GM18873 (cell line): ENCODE data around the gene NAA80.
"Not testable (repeated sequence)": the region's sequence is repeated elsewhere in the genome, so short reads cannot be mapped to it uniquely, and the experiment has no call there.

Experiments used
- ATAC-seq: cut with Tn5 transposase; IDR thresholded peaks from one replicate; pipeline ENCODE4 v1.9.1; 2021; ENCODE audit warnings: mild to moderate bottlenecking, moderate library complexity, moderate number of reproducible peaks; ENCODE audit not compliant: unreplicated experiment, low FRiP score

Gene NAA80

DNA sequence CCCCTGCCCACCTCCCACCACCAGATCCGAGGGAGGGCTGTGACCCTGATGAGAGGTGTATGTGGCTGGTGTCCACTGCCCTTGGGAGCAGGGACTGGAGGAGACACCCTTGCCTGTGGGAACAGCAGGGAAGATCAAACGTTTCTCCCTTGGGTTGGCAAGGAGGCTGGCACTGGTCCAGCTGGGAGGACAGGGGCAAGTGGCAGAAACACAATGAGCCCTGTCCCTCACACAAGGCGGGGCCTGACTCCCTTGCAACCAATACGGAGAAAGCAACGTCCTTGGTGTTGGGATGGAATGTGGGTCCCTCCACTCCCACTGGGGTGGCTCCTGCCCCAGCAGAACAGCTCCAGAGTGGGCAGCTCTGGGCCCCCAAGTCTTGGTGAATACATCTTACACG is 18.1 kb upstream of the NAA80 start:
- no peak for ATAC-seq

- no peak for ATAC-seq
These were observed 17.5 kb upstream of the NAA80 start for GRCh38 chr3:50316657-50317242.

- no peak for ATAC-seq
These were observed 15.6 kb upstream of the NAA80 start for GRCh38 chr3:50314816-50315215.

GRCh38 chr3:50314342-50314741 is 15.1 kb upstream of the NAA80 start:
- no peak for ATAC-seq

GRCh38 chr3:50312041-50312440 is 12.8 kb upstream of the NAA80 start:
- not testable (repeated sequence) for ATAC-seq

GRCh38 chr3:50304601-50305000 is 5.4 kb upstream of the NAA80 start:
- no peak for ATAC-seq

GRCh38 chr3:50303013-50303815 is 4.0 kb upstream of the NAA80 start, which contains the start of gene HYAL1:
HYAL1 (minus strand) TSS chr3:50303574; CDS start chr3:50302956, 618 bp downstream.
- ATAC-seq = no peak

DNA sequence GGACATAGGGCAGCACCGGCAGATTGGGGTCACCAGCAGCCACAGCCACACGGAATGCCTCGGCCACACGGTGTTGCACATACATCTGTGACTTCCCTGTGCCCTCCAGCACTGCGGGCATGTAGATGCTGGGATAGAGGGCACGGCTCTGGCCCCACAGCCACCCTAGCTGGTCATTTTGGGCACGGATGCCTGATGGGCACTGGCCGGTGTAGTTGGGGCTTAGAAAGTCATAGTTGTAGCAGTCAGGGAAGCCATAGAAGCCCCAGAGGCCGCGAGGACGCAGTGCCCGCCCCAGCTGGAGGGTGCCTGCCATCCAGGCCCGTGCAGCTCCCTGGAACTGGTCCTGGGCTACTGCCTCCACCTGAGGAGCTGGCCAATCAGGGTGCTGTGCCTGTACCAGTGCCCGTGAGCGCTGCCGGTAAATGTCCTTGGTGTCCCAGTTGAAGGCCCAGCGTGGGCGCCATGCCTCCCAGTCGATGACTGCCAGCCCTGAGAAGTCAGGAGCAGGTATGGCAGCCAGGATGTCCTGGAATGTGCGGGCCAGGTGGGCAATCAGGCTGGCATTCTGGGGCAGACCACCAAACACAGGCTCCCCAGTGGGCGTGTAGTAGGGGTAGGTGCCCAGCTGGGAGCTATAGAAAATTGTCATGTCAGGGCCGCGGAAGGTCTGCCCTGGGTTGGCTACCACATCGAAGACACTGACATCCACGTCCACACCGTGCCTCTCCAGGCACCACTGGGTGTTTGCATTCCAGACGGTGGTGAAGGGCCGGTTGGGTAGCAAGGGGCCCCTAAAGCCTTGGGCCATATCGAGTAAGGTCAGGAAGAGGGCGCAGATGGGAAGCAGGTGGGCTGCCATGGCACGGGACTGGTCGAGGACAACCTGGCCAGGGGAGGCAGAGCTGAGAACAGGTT is 3.1 kb upstream of the NAA80 start:
- ATAC-seq = no peak

DNA sequence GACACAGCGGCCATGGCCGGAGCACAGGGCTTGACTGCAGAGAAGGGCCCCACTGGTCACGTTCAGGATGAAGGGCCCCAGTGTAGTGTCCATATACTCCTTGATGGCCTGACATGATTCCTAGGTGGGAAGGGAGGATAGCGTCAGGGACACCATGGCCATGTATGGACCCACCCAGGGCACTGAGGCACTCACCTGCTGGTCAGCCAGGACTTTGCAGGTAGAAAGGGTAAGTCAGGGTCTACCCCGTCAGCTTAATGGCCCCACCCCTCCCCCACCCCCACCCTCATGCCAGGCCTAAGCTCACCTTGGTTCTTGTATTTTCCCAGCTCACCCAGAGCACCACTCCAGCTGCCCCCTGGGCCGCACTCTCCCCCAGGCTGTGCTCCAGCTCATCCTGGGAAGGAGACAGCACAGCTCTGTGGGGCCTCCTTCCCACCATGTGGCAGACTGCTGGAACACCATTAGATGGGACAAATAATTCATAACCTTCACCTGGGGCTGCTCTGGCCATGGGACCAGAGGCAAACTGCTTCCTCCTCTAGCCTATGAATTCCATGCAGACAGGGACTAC is 1.6 kb upstream of the NAA80 start:
- ATAC-seq = no peak

DNA sequence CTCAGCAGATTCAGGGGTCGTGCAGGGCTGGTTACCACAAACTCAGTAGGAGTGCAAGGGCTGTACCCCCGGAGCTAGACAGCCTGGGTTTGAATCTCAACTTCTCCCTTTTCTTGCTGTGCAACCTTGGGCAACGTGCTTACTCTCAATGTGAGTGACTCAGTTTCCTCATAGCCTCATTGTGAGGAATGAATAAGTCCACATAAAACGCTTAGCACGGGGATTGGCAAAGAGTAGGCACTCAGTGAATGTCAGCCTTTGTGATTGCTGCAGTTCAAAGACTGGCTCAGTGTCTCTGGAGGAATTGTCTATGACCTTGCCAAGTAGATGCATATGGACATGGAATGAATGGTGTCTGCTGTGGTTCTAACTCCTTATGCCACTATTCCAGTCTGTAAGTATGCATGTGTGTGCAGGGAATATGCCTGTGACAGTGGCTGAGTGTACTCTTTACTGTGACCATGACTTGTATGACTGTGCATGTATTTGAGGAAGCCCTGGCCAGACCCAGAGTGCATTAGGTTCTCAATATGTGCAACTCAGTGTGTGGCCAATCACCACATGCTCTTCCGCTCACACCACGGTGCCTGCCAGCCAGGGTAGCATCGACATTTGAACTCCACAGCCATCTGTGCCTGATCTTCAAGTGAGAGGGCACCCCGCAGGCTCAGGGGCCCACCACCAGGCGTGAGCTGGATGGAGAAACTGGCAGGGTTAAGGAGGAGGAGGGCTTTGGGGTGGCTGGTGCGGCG is 900 bp upstream of the NAA80 start:
- ATAC-seq = no peak

GRCh38 chr3:50299638-50299928 is 378 bp upstream of the NAA80 start:
- ATAC-seq = no peak

DNA sequence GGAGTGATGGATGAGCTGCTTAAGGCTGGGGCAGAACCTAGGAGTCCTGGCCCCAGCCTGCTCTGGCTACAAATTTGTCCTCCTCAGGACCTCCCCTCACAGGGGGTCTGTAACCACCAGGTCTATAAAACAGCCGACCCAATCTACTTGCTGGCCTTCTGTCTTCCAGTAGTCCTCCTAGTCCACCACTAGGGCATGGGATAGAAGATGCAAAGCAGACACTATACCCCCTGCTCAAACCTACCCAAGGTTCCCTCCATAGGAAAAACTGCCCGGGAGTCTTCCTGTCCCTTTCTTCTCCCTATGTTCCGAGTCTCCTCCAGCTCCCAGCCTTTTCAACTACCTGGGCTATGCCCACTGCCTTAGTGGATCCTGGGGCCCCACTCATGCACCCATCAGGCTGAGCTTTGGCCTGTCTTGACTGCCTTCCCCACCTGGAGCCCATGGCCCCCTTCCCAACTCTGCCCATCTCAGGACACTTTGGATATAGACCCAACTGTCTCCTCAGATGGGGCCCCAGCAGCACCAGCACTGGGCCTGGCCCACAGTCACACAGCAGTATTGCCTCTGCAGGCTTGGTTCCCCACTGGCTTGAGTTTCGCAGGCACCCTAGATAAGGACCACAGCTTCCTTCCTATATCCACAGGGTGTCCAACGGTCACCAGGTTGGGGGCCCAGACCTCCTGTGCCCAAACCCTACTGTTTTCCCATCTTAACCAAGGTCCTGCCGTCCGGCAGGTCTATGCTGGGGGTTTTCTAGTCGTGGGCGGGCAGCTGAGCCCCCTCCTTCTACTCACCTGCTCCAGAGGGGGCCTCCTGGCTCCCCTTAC is 1.1 kb downstream of the NAA80 start:
- ATAC-seq = no peak

DNA sequence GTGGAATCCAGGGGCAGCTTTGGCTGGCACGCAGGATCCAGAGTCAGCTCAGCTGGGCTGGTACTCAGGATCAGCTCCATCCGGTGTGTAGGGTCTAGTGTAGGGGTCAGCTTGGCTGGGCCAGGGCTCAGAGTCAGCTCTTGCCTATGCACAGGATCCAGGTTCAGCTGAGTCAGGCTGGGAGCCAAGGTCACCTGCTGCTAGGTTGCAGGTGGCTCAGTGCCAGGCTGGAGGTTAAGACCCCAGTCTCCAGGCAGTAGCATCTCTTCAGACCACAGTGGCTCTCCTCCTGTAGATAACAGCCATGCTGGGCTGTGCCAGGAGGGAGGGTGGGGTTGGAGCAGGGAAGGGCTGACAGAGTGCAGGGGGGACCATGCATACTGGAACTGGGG is 1.8 kb downstream of the NAA80 start:
- ATAC-seq = no peak

DNA sequence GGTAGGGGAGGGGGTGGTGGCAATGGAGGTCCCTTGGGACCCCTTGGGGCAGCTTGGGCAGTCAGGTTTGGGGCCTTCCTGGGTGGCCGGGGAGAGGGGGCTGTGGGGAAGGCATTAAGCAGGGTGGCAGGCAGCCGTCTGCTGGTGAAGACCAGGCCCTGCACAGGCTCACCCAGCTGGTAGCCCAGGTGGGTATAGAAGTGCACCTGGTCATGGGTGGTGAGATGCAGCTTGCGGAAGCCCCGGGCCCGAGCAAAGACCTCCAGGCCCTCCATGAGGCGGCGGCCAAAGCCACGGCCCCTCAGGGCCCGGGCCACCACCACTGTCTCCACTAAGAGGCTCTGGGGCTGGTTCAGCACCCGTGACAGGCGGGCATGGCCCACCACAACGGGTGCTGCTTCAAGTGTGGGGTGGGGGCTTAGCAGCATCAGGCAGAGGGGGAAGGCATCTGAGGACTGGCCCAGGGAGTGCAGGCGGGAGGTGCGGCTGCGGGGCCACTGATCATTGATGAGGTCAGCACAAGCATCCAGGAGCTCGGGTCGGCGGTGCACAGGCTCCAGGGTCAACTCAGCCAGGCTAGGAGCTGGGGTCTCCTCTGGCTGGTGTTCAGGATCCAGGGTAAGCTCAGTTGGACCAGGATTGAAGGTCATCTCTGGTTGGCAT is 2.4 kb downstream of the NAA80 start:
- no peak for ATAC-seq

DNA sequence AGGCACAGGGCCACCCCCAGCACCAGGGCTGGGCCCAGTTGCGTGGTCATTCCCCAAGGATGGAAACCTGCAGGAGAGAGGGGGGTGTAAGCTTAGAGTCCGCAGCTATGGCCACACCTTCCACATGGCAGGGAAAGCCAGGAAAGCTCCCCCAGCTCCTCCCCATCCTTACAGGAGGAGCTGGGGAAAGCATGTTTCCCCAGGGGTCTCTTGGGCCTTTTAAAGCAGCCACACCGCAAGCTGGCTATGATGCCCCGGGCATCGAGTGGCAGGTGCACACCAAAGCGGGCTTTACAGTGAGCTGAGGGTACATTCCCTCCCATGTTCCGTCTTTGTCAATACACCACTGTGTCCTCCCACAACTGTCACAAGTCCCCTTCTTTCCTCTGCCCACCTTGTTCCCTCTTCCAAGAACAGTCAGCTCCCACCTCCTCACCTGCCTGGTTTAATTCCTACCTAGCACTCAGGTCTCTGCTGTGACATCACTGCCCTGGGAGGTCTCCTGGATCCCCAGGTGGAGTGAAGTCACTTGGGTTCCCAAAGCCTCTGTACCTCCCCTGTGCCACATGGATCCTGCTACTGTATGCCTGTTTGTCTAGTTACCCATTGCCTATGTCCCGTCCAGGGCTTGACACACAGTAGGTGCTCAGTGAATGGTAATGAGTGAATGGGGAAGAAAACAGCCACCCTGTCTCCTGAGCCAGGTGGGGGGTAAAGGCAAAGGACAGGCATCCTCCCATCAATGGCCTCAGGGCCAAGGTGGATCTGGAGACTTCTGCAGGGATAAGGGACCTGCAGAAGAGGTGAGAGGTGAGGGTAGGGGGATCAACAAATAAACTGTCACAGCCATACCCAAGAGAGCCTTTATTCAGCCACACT is 3.4 kb downstream of the NAA80 start:
- no peak for ATAC-seq

GRCh38 chr3:50294492-50295403 is 4.5 kb downstream of the NAA80 start:
- no peak for ATAC-seq

DNA sequence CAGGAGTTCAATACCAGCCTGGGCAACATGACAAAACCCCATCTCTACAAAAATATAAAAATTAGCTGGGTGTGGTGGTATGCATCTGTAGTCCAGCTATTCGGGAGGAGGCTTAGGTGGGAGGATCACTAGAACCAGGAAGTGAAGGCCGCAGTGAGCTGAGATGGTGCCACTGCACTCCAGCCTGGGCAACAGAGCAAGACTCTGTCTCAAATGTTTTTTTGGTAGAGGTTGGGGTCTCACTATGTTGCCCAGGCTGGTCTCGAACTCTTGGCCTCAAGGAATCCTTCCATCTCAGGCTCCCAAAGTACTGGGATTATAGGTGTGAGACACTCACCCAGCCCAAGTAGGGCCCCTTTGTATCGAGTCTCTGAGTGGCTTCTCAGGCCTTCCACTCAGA is 5.1 kb downstream of the NAA80 start:
- ATAC-seq = no peak
